Mesothelial cell of epicardium (in vitro differentiated cells): ENCODE results near the gene CUL2. TPM values are rescaled to one million over a fixed set of nuclear protein-coding genes. Genes with fewer than 3 reads are reported as not detected.
"Not testable (repeated sequence)": the region's sequence is repeated elsewhere in the genome, so short reads cannot be mapped to it uniquely, and the experiment has no call there.

Experiments used
- DNase-seq, 2 experiments: peaks; one replicate each; pipeline ENCODE4 v3.0.0; 2021; ENCODE audit warnings: low spot score in 2 of 2; ENCODE audit not compliant: unreplicated experiment in 2 of 2
- H3K27ac Mint-ChIP-seq: 2 replicates; pipeline ENCODE4 v1.8.0; 2021; ENCODE audit warnings: mixed read lengths
- H3K27me3 Mint-ChIP-seq: 2 replicates; pipeline ENCODE4 v1.8.0; 2021; ENCODE audit warnings: low read depth, mixed read lengths
- H3K36me3 Mint-ChIP-seq: 2 replicates; pipeline ENCODE4 v1.8.0; 2021; ENCODE audit warnings: mixed read lengths
- H3K4me1 Mint-ChIP-seq: 2 replicates; pipeline ENCODE4 v1.8.0; 2021; ENCODE audit warnings: mixed read lengths
- H3K4me3 Mint-ChIP-seq: 2 replicates; pipeline ENCODE4 v1.8.0; 2021; ENCODE audit warnings: mild to moderate bottlenecking, moderate library complexity, mixed read lengths
- H3K9me3 Mint-ChIP-seq: 2 replicates; pipeline ENCODE4 v1.8.0; 2021; ENCODE audit warnings: mixed read lengths
- CTCF ChIP-seq: fragments of 200-600 bp; sonication (generic); IDR thresholded peaks from one replicate; pipeline ENCODE4 v1.5.0; 2021; ENCODE audit warnings: antibody characterized with exemption; ENCODE audit not compliant: unreplicated experiment
- total RNA-seq: library from RNA; stranded (reverse); gene quantifications from 3 replicates; pipeline ENCODE4 v1.2.1, GENCODE V29; 2021

CUL2 gene
- total RNA-seq, 1 donor from 2014 or later, result 33.7 TPM

- peaks cover 5% of the 10 kb centered on the region for H3K36me3 Mint-ChIP-seq
- H3K9me3 Mint-ChIP-seq, result peaks cover 17% of the 10 kb centered on the region
- H3K4me1 Mint-ChIP-seq, result peaks cover 23% of the 10 kb centered on the region
- H3K27me3 Mint-ChIP-seq, result no peaks in the 10 kb centered on the region
- no peak for DNase-seq
- no peak overlapping the region for H3K4me3 Mint-ChIP-seq
- TF ChIP-seq CTCF, result no peak
- peak overlapping the region; percentile 31 for H3K27ac Mint-ChIP-seq
Observed at GRCh38 chr10:34988397-34989067, 101.6 kb downstream of the CUL2 start.

DNA sequence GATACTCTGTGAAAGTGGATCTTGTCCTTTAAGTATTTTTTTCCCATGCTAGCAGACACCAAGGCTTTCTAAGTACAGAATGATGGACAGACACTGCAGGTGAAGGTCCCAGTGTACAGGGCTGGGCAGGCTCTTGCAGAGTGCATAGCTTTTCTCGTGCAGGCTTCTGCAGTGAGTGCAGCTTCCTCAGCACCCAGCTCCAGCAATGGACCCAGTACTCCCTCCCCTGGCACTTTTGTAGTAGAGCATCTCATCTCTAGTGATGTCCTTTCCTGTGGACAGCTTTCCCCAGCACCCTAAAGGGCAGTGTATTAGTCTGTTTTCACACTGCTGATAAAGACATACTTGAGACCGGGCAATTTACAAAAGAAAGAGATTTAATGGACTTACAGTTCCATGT, 104.3 kb downstream of the CUL2 start:
- peaks cover 20% of the 10 kb centered on the region for H3K9me3 Mint-ChIP-seq
- peaks cover 5% of the 10 kb centered on the region for H3K36me3 Mint-ChIP-seq
- no peak for TF ChIP-seq CTCF
- no peaks in the 10 kb centered on the region for H3K27me3 Mint-ChIP-seq
- H3K4me1 Mint-ChIP-seq, result peaks cover 14% of the 10 kb centered on the region
- no peak overlapping the region for H3K27ac Mint-ChIP-seq
- no peak overlapping the region for H3K4me3 Mint-ChIP-seq
- no peak for DNase-seq

DNA sequence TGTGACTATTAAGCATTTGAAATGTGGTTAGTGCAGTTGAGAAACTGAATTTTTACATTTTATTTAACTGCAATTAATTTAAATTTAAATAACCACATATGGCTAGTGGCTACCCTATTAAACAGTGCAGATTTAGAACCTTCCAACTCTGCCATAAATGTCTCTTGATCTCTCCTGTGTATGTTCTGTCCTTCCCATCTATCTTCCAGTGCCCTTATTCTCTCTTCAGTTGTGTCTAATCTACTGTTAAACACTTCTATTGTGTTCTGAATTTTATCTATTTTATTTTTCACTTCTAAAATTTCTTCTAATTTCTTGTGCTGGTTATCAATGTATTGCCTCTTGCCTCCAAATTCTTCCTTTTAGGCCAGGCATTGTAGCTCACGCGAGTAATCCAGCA, 105.0 kb downstream of the CUL2 start:
- peaks cover 14% of the 10 kb centered on the region for H3K4me1 Mint-ChIP-seq
- no peak for DNase-seq

GRCh38 chr10:34981844-34982243, 108.3 kb downstream of the CUL2 start:
- no peak overlapping the region for H3K27ac Mint-ChIP-seq
- no peaks in the 10 kb centered on the region for H3K27me3 Mint-ChIP-seq
- TF ChIP-seq CTCF, result no peak
- DNase-seq, result no peak
- H3K4me3 Mint-ChIP-seq, result no peak overlapping the region
- no peaks in the 10 kb centered on the region for H3K4me1 Mint-ChIP-seq
- H3K9me3 Mint-ChIP-seq, result peaks cover 20% of the 10 kb centered on the region
- peaks cover 5% of the 10 kb centered on the region for H3K36me3 Mint-ChIP-seq

More for the DNA sequence above, 105.0 kb downstream of the CUL2 start:
- Mint-ChIP-seq H3K27me3 (no peaks in the 10 kb centered on the region), H3K9me3 (peaks cover 20% of the 10 kb centered on the region), H3K27ac (no peak overlapping the region), H3K36me3 (peaks cover 5% of the 10 kb centered on the region), H3K4me3 (no peak overlapping the region)
- no peak for TF ChIP-seq CTCF

DNA sequence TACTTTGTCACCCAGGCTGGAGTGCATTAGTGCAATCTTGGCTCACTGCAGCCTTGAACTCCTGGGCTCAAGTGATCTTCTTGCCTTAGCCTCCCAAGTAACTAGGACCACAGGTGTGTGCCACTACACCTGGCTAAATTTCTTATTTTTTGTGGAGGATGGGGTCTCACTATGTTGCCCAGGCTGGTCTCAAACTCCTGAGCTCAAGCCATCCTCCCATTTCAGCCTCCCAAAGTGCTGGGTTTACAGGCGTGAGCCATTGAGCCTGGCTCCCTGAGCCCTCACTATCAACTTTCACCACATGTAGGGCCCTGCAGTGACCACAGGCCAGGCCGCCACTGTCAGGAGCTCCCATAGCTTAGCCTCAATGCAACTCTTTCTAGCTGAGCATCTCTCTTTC, 110.2 kb downstream of the CUL2 start:
- no peak for TF ChIP-seq CTCF
- H3K4me1 Mint-ChIP-seq, result no peaks in the 10 kb centered on the region
- no peak overlapping the region for H3K4me3 Mint-ChIP-seq
- no peaks in the 10 kb centered on the region for H3K27me3 Mint-ChIP-seq
- H3K27ac Mint-ChIP-seq, result no peak overlapping the region
- no peak for DNase-seq
- H3K36me3 Mint-ChIP-seq, result peaks cover 5% of the 10 kb centered on the region
- peaks cover 13% of the 10 kb centered on the region for H3K9me3 Mint-ChIP-seq

DNA sequence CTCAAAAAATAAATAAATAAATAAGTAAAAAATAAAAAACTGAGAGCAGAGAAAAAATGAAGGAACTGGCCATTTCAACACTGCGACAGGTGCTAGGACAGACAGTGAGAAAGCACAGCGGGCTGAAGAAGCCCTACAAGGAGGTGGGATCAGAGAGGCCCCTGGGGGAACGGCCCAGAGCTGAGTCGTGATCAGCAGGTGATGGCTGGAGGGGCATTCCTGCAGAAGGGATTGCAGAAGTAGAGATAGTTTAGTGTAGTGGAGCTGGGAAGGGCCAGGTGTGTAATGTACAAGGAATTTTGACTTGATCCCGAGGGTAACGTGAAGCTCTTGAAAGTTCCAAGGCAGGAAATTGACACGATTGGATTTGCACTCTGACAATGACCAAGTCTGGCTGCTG, 112.1 kb downstream of the CUL2 start:
- no peak for DNase-seq
- no peaks in the 10 kb centered on the region for H3K27me3 Mint-ChIP-seq
- no peak for TF ChIP-seq CTCF
- peaks cover 4% of the 10 kb centered on the region for H3K36me3 Mint-ChIP-seq
- H3K9me3 Mint-ChIP-seq, result peaks cover 9% of the 10 kb centered on the region
- no peak overlapping the region for H3K27ac Mint-ChIP-seq
- H3K4me3 Mint-ChIP-seq, result no peak overlapping the region
- H3K4me1 Mint-ChIP-seq, result peaks cover 13% of the 10 kb centered on the region

GRCh38 chr10:34976380-34976910, 113.7 kb downstream of the CUL2 start:
- DNase-seq, H3K27ac Mint-ChIP-seq, H3K27me3 Mint-ChIP-seq, H3K36me3 Mint-ChIP-seq, H3K9me3 Mint-ChIP-seq, H3K4me3 Mint-ChIP-seq: not testable (repeated sequence)
- H3K4me1 Mint-ChIP-seq, result peaks cover 26% of the 10 kb centered on the region

DNA sequence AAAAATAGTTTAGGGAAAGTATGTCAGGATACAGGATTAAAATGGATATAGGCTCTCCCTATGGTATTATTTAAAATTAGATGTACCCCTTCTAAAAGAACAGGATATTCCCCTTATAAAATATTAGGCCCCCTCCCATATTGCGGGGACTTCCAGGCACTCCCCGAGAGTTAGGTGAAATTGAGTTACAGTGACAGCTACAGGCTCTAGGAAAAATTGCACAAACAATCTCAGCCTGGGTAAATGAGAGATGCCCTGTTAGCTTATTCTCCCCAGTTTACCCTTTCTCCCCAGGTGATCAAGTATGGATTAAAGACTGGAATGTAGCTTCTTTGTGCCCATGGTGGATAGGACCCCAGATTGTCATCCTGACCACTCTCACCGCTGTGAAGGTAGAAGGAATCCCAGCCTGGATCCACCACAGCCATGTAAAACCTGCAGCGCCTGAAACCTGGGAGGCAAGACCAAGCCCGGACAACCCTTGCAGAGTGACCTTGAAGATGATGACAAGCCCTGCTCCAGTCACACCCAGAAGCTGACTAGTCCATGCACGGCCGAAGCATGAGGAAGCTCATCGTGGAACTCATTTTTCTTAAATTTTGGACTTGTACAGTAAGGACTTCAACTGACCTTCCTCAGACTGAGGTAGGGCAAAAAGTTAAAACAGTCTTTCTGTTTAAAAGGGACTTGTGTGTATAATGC, 115.6 kb downstream of the CUL2 start:
- H3K9me3 Mint-ChIP-seq, H3K27me3 Mint-ChIP-seq, H3K4me3 Mint-ChIP-seq, H3K36me3 Mint-ChIP-seq, DNase-seq: not testable (repeated sequence)
- H3K4me1 Mint-ChIP-seq, result peaks cover 36% of the 10 kb centered on the region
- H3K27ac Mint-ChIP-seq, result peak overlapping the region; percentile 75
